OCI-LY3 (cell line): Measurements from ENCODE around the gene C4orf36.

Source experiments
- H2AFZ ChIP-seq: fragments of 200-600, 300-600 bp; shearing (Covaris generic); 2 replicates; pipeline ENCODE4 v1.6.0; 2014; ENCODE audit warnings: antibody characterized with exemption, low read depth, low read length
- H3K27ac ChIP-seq: fragments of 200-600, 300-600 bp; sonication (generic); 2 replicates; pipeline ENCODE4 v1.5.1; 2014; ENCODE audit warnings: mild to moderate bottlenecking, low read length, moderate library complexity, mixed read lengths
- H3K27me3 ChIP-seq: fragments of 200-600, 300-600 bp; sonication (generic); 2 replicates; pipeline ENCODE4 v1.6.1; 2014; ENCODE audit warnings: low read depth, low read length, mixed read lengths
- H3K36me3 ChIP-seq: fragments of 200-600, 300-600 bp; sonication (generic); replicated peaks from 2 replicates; pipeline ENCODE3; 2014; ENCODE audit warnings: low read depth, low read length, mixed read lengths
- H3K4me1 ChIP-seq: fragments of 300-600, 200-600 bp; sonication (generic); 2 replicates; pipeline ENCODE4 v1.6.1; 2014; ENCODE audit warnings: low read length, mixed read lengths
- H3K4me2 ChIP-seq: fragments of 200-600, 300-600 bp; sonication (generic); 2 replicates; pipeline ENCODE4 v1.6.1; 2014; ENCODE audit warnings: low read length, mixed read lengths
- H3K4me3 ChIP-seq: fragments of 300-600, 200-600 bp; sonication (generic); 2 replicates; pipeline ENCODE4 v1.5.1; 2014; ENCODE audit warnings: antibody characterized with exemption, mild to moderate bottlenecking, low read length, moderate library complexity
- H3K79me2 ChIP-seq: fragments of 300-600, 200-600 bp; shearing (Covaris generic); 2 replicates; pipeline ENCODE4 v1.6.1; 2014; ENCODE audit warnings: mild to moderate bottlenecking, low read length, mixed read lengths
- H3K9ac ChIP-seq: fragments of 300-600, 200-600 bp; shearing (Covaris generic); 2 replicates; pipeline ENCODE4 v1.6.0; 2014; ENCODE audit warnings: mild to moderate bottlenecking, low read length, moderate library complexity
- H3K9me3 ChIP-seq: fragments of 200-600, 300-600 bp; shearing (Covaris generic); 2 replicates; pipeline ENCODE4 v1.6.1; 2014; ENCODE audit warnings: low read length, mixed read lengths; ENCODE audit not compliant: insufficient read depth
- H4K20me1 ChIP-seq: fragments of 200-600, 300-600 bp; sonication (generic); 2 replicates; pipeline ENCODE4 v1.6.1; 2016; ENCODE audit warnings: low read length, mixed read lengths; ENCODE audit not compliant: insufficient read depth
- EZH2phosphoT487 ChIP-seq: fragments of 200-600 bp; shearing (Covaris generic); IDR thresholded peaks from 2 replicates; pipeline ENCODE4 v1.6.1; 2018; ENCODE audit warnings: antibody characterized with exemption, mixed run types, low read depth
- TF ChIP-seq, protein P1 (sequence below): fragments of 200-600, 300-600 bp; sonication (generic); IDR thresholded peaks from 2 replicates; pipeline ENCODE4 v1.5.1; 2014; ENCODE audit warnings: antibody characterized with exemption, low read length, low read depth

C4orf36 gene

DNA sequence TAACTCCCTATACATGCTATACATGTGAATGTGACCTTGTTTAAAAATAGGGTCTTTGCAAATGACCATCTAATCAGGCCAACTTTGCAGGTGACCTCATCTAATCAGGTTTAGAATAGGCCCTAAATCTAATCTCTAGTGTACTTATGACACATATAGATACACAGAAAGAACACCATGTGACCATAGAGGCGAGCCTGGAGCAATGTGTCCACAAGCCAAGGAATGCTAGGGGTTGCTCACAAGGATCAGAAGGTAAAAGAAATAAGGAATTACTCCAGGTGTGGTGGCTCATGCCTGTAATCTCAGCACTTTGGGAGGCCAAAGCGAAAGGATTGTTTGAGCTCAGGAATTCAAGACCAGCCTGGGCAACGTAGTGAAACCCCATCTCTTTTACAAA is 9.6 kb upstream of the C4orf36 start:
- no peaks in the 10 kb centered on the region for H3K79me2 ChIP-seq
- no peaks in the 10 kb centered on the region for H3K9me3 ChIP-seq
- H3K36me3 ChIP-seq = no peaks in the 10 kb centered on the region
- no peaks in the 10 kb centered on the region for H3K4me1 ChIP-seq
- H3K4me3 ChIP-seq = no peak overlapping the region
- no peak overlapping the region for H3K27ac ChIP-seq
- H2AFZ ChIP-seq = no peak overlapping the region
- TF ChIP-seq EZH2phosphoT487 = no peak
- TF ChIP-seq, protein P1, sequence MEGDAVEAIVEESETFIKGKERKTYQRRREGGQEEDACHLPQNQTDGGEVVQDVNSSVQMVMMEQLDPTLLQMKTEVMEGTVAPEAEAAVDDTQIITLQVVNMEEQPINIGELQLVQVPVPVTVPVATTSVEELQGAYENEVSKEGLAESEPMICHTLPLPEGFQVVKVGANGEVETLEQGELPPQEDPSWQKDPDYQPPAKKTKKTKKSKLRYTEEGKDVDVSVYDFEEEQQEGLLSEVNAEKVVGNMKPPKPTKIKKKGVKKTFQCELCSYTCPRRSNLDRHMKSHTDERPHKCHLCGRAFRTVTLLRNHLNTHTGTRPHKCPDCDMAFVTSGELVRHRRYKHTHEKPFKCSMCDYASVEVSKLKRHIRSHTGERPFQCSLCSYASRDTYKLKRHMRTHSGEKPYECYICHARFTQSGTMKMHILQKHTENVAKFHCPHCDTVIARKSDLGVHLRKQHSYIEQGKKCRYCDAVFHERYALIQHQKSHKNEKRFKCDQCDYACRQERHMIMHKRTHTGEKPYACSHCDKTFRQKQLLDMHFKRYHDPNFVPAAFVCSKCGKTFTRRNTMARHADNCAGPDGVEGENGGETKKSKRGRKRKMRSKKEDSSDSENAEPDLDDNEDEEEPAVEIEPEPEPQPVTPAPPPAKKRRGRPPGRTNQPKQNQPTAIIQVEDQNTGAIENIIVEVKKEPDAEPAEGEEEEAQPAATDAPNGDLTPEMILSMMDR = no peak
- no peak overlapping the region for H3K9ac ChIP-seq
- no peak overlapping the region for H3K4me2 ChIP-seq
- no peaks in the 10 kb centered on the region for H3K27me3 ChIP-seq
- H4K20me1 ChIP-seq = no peaks in the 10 kb centered on the region

DNA sequence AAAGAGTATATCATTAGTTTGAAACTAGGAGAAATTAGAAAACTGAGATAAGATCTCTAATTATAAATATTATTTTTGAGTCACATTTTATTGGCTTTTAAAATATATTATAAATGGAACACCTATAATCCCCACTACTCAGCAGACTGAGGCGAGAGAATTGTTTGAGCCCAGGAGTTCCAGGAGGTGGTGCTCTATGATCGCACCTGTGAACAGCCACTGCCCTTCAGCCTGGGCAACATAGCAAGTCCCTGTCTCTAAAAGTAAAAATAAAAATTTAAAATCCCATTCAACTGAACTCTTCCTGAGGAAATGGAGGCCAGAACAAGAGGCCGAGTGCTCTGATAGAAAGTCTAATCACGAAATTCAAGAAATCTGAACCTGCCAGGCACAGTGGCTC is 6.3 kb upstream of the C4orf36 start:
- H4K20me1 ChIP-seq = no peaks in the 10 kb centered on the region
- no peak for TF ChIP-seq EZH2phosphoT487
- TF ChIP-seq, protein P1 = peak; percentile 56
- no peak overlapping the region for H3K9ac ChIP-seq

DNA sequence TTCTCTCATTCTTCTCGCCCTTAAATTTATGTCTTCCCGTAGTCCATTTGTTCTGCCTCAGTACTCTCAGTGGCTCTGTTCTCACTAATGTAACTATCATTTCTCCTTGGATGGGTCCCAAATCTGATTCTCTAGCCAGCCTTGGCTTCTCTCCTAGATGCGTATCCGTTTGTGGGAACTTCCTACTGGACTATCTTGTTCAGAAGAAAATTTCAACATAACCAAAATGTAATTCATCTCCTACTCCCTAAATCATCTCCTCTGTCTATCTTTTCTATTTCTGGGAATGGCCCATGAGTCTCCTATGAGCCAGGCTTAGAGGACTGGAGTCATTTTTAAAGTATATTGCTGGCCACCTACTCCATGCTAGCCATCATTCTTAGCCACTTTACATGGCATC is 4.4 kb upstream of the C4orf36 start:
- Histone ChIP-seq H3K4me1 (peaks cover 3% of the 10 kb centered on the region; the same call in 1 of the 2 replicates), H3K27me3 (no peaks in the 10 kb centered on the region), H3K79me2 (no peaks in the 10 kb centered on the region), H3K9me3 (no peaks in the 10 kb centered on the region), H3K4me3 (no peak overlapping the region), H4K20me1 (no peaks in the 10 kb centered on the region), H3K9ac (no peak overlapping the region), H3K36me3 (no peaks in the 10 kb centered on the region), H3K27ac (no peak overlapping the region), H2AFZ (no peak overlapping the region), H3K4me2 (no peak overlapping the region)
- no peak for TF ChIP-seq EZH2phosphoT487
- TF ChIP-seq, protein P1 = no peak

More for the DNA sequence above, 6.3 kb upstream of the C4orf36 start:
- Histone ChIP-seq H3K79me2 (no peaks in the 10 kb centered on the region), H3K9me3 (no peaks in the 10 kb centered on the region), H3K4me3 (no peak overlapping the region), H3K27me3 (no peaks in the 10 kb centered on the region), H3K4me1 (peaks cover 3% of the 10 kb centered on the region; the same call in 1 of the 2 replicates), H3K4me2 (no peak overlapping the region), H3K27ac (no peak overlapping the region), H3K36me3 (no peaks in the 10 kb centered on the region), H2AFZ (no peak overlapping the region)

DNA sequence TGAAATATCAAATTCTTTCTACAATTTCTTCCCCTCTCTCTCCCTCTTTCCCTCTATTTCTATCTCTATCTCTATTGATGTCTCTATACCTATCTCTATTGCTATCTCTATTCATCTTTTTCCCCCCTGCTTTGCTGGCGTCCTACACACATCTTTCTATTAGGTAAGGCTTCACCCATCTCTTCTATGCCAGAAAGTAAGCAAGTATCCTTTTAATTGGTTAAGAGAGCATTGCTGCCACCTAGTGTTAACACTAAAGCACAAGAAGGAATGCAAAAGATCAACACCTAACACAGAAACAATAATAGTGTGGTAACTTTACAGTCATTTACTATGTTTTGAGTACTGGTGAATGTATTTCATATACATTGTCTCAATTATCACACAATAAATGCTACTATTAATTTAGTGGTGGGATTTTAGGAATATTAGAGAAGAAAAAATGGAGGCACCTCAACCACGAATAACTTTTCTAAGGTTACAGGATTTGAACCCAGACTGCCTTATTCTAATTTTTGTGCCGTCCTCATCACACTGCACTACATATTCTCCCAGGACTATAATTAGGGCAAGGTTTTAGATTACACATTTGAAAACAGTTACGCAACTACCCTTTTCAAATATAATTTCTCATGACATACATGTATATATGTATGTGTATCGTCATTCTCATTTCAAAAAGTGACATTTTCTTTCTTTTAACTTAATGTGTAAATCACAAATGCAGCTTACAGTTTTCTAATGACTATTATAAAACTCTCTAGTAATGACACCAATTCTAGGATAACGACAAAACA is 3.7 kb upstream of the C4orf36 start:
- TF ChIP-seq EZH2phosphoT487 = no peak
- TF ChIP-seq, protein P1 = peak; percentile 89
- no peaks in the 10 kb centered on the region for H3K79me2 ChIP-seq

More for the DNA sequence above, 3.7 kb upstream of the C4orf36 start:
- H3K4me3 ChIP-seq = no peak overlapping the region
- no peaks in the 10 kb centered on the region for H3K27me3 ChIP-seq
- H3K9me3 ChIP-seq = no peaks in the 10 kb centered on the region
- no peak overlapping the region for H3K9ac ChIP-seq
- no peaks in the 10 kb centered on the region for H4K20me1 ChIP-seq
- peaks cover 8% of the 10 kb centered on the region for H3K4me1 ChIP-seq
- H3K36me3 ChIP-seq = no peaks in the 10 kb centered on the region
- no peak overlapping the region for H3K27ac ChIP-seq
- H3K4me2 ChIP-seq = no peak overlapping the region
- no peak overlapping the region for H2AFZ ChIP-seq
